Measurements from ENCODE around the gene PRR23E.

GRCh38 chr3:127221446-127222035 lies 28.6 kb downstream of the PRR23E start:
- TF ChIP-seq POLR2A (IDR thresholded peaks at IDR 0.05) = no peak
- TF ChIP-seq, protein P1, sequence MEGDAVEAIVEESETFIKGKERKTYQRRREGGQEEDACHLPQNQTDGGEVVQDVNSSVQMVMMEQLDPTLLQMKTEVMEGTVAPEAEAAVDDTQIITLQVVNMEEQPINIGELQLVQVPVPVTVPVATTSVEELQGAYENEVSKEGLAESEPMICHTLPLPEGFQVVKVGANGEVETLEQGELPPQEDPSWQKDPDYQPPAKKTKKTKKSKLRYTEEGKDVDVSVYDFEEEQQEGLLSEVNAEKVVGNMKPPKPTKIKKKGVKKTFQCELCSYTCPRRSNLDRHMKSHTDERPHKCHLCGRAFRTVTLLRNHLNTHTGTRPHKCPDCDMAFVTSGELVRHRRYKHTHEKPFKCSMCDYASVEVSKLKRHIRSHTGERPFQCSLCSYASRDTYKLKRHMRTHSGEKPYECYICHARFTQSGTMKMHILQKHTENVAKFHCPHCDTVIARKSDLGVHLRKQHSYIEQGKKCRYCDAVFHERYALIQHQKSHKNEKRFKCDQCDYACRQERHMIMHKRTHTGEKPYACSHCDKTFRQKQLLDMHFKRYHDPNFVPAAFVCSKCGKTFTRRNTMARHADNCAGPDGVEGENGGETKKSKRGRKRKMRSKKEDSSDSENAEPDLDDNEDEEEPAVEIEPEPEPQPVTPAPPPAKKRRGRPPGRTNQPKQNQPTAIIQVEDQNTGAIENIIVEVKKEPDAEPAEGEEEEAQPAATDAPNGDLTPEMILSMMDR (IDR thresholded peaks at IDR 0.05) = no peak
